ENCODE measurements around the gene ATP8A2. TPM values are rescaled to one million over a fixed set of nuclear protein-coding genes. Genes with fewer than 3 reads are reported as not detected.
"Not testable (repeated sequence)": the region's sequence is repeated elsewhere in the genome, so short reads cannot be mapped to it uniquely, and the experiment has no call there.

ATP8A2 gene
- total RNA-seq, 6 donors from 2014 or later = 0.55 to 1.5 (median 0.87) TPM

GRCh38 chr13:25353344-25353743 is 18.4 kb upstream of the ATP8A2 start:
- DNase-seq = no peak
- no peak overlapping the region for H3K27ac ChIP-seq
- no peak overlapping the region for H3K4me3 ChIP-seq
- no peaks in the 10 kb centered on the region for H3K9me3 ChIP-seq
- no peaks in the 10 kb centered on the region for H3K4me1 ChIP-seq
- no peaks in the 10 kb centered on the region for H3K27me3 ChIP-seq
- 95% methylated on average over 4 of the region's 4 CpGs for WGBS, 2 donors
- H3K36me3 ChIP-seq = no peaks in the 10 kb centered on the region
- ATAC-seq (ENCODE audit: low FRiP score in 2 of 2) = no peak
- TF ChIP-seq POLR2AphosphoS5 (IDR thresholded peaks at IDR 0.05) = no peak
- TF ChIP-seq POLR2A (IDR thresholded peaks at IDR 0.05) = no peak
- TF ChIP-seq EP300 (IDR thresholded peaks at IDR 0.05) = no peak
- TF ChIP-seq, protein P1, sequence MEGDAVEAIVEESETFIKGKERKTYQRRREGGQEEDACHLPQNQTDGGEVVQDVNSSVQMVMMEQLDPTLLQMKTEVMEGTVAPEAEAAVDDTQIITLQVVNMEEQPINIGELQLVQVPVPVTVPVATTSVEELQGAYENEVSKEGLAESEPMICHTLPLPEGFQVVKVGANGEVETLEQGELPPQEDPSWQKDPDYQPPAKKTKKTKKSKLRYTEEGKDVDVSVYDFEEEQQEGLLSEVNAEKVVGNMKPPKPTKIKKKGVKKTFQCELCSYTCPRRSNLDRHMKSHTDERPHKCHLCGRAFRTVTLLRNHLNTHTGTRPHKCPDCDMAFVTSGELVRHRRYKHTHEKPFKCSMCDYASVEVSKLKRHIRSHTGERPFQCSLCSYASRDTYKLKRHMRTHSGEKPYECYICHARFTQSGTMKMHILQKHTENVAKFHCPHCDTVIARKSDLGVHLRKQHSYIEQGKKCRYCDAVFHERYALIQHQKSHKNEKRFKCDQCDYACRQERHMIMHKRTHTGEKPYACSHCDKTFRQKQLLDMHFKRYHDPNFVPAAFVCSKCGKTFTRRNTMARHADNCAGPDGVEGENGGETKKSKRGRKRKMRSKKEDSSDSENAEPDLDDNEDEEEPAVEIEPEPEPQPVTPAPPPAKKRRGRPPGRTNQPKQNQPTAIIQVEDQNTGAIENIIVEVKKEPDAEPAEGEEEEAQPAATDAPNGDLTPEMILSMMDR (IDR thresholded peaks at IDR 0.05) = no peak

DNA sequence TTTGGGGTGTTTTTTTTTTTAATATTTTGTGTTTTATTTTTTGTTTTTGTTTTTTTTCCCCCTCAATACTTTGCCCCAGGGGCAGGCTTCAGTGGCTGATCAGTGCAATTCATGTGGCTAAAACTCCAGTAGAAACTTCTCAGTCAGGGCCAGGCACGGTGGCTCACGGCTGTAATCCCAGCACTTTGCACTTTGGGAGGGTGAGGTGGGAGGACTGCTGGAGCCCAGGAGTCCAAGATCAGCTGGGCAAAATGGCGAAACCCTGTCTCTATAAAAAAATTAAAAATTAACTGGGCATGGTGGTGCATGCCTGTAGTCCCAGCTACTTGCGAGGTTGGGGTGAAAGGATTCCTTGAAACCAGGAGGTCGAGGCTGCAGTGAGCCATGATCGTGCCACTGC is 17.4 kb upstream of the ATP8A2 start:
- 86 to 98% methylated on average over 6 of the region's 6 CpGs for WGBS, 2 donors
- H3K9me3 ChIP-seq = no peaks in the 10 kb centered on the region
- ATAC-seq (ENCODE audit: low FRiP score in 2 of 2) = no peak

DNA sequence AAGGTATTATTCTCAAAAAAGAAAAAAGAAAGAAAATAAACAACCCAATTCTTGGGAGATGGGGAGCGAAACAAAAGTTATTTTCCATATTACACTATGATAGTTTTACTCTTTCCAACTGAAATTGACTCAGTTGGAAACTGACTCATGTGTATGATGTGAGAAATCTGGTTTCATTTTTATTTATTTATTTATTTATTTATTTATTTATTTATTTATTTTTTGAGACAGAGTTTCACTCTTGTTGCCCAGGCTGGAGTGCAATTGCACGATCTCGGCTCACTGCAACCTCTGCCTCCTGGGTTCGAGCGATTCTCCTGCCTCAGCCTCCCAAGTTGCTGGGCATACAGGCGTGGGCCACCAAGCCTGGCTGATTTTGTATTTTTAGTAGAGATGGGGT is 11.3 kb upstream of the ATP8A2 start:
- H3K4me3 ChIP-seq; H3K27ac ChIP-seq; H3K9me3 ChIP-seq; H3K4me1 ChIP-seq; H3K36me3 ChIP-seq; DNase-seq; ATAC-seq (ENCODE audit: low FRiP score in 2 of 2); H3K27me3 ChIP-seq: not testable (repeated sequence)
- WGBS, 2 donors = 94 to 95% methylated on average over 6 of the region's 6 CpGs

More for the DNA sequence above, 17.4 kb upstream of the ATP8A2 start:
- no peak overlapping the region for H3K4me3 ChIP-seq
- H3K27me3 ChIP-seq = no peaks in the 10 kb centered on the region
- DNase-seq = no peak
- H3K36me3 ChIP-seq = no peaks in the 10 kb centered on the region
- no peak overlapping the region for H3K27ac ChIP-seq
- no peak for TF ChIP-seq EP300 (IDR thresholded peaks at IDR 0.05)
- TF ChIP-seq, protein P1 (IDR thresholded peaks at IDR 0.05) = no peak
- TF ChIP-seq POLR2AphosphoS5 (IDR thresholded peaks at IDR 0.05) = no peak
- no peak for TF ChIP-seq POLR2A (IDR thresholded peaks at IDR 0.05)
- H3K4me1 ChIP-seq = no peaks in the 10 kb centered on the region

DNA sequence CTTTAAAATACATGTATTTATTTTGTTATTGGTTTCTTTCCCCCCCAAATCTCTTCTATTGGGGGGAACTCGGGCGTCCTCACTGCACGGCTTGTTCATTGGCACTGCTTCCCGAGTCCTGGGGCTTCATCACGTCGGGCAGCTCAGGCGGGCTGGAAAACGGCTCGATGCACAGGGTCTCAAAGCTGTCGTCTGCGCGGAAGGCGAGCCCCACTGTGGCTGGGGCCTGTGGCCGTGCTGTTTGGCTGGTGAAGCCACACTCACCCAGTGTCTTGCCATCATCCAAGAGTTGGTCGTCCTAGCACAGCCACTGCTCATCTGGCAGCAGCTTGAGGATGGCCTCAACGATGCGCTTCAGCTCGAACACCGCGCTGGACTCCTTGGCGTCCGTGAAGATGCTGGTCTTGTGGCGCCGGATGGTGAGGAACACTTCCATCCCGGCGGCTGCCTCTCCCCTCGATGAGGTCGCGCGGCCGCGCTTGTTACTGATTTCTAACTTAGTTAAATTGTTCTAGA is 6.0 kb upstream of the ATP8A2 start:
- WGBS, 2 donors = 91 to 95% methylated on average over 30 to 32 of the region's 32 CpGs
- ATAC-seq (ENCODE audit: low FRiP score in 2 of 2) (no peak), DNase-seq (peak in 1 of 2 donors; percentile 72)
- H3K27ac ChIP-seq = no peak overlapping the region
- H3K4me1 ChIP-seq = no peaks in the 10 kb centered on the region
- no peaks in the 10 kb centered on the region for H3K36me3 ChIP-seq
- TF ChIP-seq POLR2AphosphoS5 (IDR thresholded peaks at IDR 0.05) = no peak
- no peaks in the 10 kb centered on the region for H3K9me3 ChIP-seq
- H3K4me3 ChIP-seq = no peak overlapping the region
- H3K27me3 ChIP-seq = no peaks in the 10 kb centered on the region

- no peak overlapping the region for H3K27ac ChIP-seq
- H3K4me1 ChIP-seq = peaks cover 0 to 15% (median 10%) of the 10 kb centered on the region in 4 donors
- 48 to 53% methylated on average over 17 to 19 of the region's 20 CpGs for WGBS, 2 donors
- H3K9me3 ChIP-seq = no peaks in the 10 kb centered on the region
- DNase-seq (no peak), ATAC-seq (ENCODE audit: low FRiP score in 2 of 2) (no peak)
- peak overlapping the region in 3 of 4 donors; percentile 31 to 44 (median 34) for H3K4me3 ChIP-seq
- peaks cover 0 to 23% (median 13%) of the 10 kb centered on the region in 4 donors for H3K27me3 ChIP-seq
- no peaks in the 10 kb centered on the region for H3K36me3 ChIP-seq
- TF ChIP-seq POLR2AphosphoS5 (IDR thresholded peaks at IDR 0.05) (no peak), EP300 (IDR thresholded peaks at IDR 0.05) (no peak), POLR2A (IDR thresholded peaks at IDR 0.05) (no peak)
- TF ChIP-seq, protein P1 (IDR thresholded peaks at IDR 0.05) = no peak
Measured at GRCh38 chr13:25371158-25371874, 458 bp upstream of the ATP8A2 start.

Data from upper lobe of left lung (tissue), 6 donors.